Eye (tissue), 1 donor: Measurements from ENCODE around the gene PKN1.

Experiments used
- DNase-seq: peaks from one replicate; pipeline ENCODE4 v3.0.0-alpha.2; 2015

Gene PKN1

GRCh38 chr19:14470031-14470876 lies 37.1 kb downstream of the PKN1 start:
- no peak for DNase-seq

- DNase-seq: no peak
Measured at GRCh38 chr19:14471436-14472187, 38.5 kb downstream of the PKN1 start.

- DNase-seq: peak; percentile 90
Measured at GRCh38 chr19:14472202-14472938, 39.3 kb downstream of the PKN1 start.

GRCh38 chr19:14473073-14473977 lies 40.2 kb downstream of the PKN1 start:
- DNase-seq: peak; percentile 56

GRCh38 chr19:14473978-14474578 lies 41.0 kb downstream of the PKN1 start:
- peak; percentile 52 for DNase-seq

- no peak for DNase-seq
Measured at GRCh38 chr19:14474827-14475226, 41.7 kb downstream of the PKN1 start.

GRCh38 chr19:14475251-14476073 lies 42.4 kb downstream of the PKN1 start, which contains the start of gene PTGER1:
Gene PTGER1 (minus strand): TSS chr19:14475354. CDS start chr19:14474320, 1,034 bp downstream.
- peak; percentile 61 for DNase-seq

GRCh38 chr19:14476327-14476672 lies 43.2 kb downstream of the PKN1 start:
- no peak for DNase-seq

GRCh38 chr19:14476673-14477401 lies 43.7 kb downstream of the PKN1 start:
- peak; percentile 48 for DNase-seq

- peak; percentile 83 for DNase-seq
Measured at GRCh38 chr19:14477418-14478112, 44.5 kb downstream of the PKN1 start.

- no peak for DNase-seq
Measured at GRCh38 chr19:14478113-14478545, 45.0 kb downstream of the PKN1 start.

- no peak for DNase-seq
Measured at GRCh38 chr19:14479309-14479974, 46.3 kb downstream of the PKN1 start.

GRCh38 chr19:14479975-14480699 lies 47.0 kb downstream of the PKN1 start:
- peak; percentile 76 for DNase-seq

GRCh38 chr19:14480700-14481079 lies 47.6 kb downstream of the PKN1 start:
- no peak for DNase-seq

GRCh38 chr19:14482172-14482941 lies 49.3 kb downstream of the PKN1 start:
- DNase-seq: no peak

GRCh38 chr19:14487370-14488125 lies 54.4 kb downstream of the PKN1 start:
- no peak for DNase-seq
